ENCODE results near the gene SLC22A7.

SLC22A7 gene

DNA sequence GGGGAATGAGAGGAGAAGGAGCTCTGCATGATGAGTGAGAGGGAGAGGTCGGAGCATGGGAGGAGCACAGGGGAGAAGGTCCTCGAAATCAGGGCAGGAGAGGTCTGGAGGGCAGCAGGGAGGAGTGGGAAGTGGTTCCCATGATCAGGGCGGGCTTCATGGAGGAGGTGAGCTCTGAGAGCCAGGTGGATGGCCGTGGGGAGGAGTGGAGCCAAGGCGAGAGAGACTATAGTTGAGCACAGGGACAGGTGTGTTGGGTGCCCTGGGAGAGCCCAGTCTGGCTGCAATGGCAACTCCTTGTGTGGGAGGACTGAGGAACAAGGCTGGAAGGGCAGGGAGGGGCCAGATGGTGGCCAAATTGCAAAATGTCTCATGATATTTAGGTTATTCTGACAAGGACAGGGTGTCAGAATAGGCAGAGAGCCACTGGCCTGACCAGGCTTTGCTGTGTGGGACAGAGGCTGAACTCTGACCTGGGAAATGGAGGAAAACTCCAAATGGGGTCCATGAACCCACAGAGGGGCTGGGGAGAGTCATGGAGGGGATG is 33.4 kb upstream of the SLC22A7 start:
- POLR2A ChIA-PET = no interaction called here

GRCh38 chr6:43265564-43265963 is 32.5 kb upstream of the SLC22A7 start:
- DNase-seq (ENCODE audit: extremely low spot score) = no peak
- ChIA-PET CTCF (interaction anchor here (0.8 to 6.6 kb wide), 6 partner anchors 12 to 241 kb away, joined by 3 to 77 read pairs (median 6); partner anchors contain the start of genes DNPH1 and LRRC73), POLR2A (no interaction called here)
- TF ChIP-seq, protein P1, sequence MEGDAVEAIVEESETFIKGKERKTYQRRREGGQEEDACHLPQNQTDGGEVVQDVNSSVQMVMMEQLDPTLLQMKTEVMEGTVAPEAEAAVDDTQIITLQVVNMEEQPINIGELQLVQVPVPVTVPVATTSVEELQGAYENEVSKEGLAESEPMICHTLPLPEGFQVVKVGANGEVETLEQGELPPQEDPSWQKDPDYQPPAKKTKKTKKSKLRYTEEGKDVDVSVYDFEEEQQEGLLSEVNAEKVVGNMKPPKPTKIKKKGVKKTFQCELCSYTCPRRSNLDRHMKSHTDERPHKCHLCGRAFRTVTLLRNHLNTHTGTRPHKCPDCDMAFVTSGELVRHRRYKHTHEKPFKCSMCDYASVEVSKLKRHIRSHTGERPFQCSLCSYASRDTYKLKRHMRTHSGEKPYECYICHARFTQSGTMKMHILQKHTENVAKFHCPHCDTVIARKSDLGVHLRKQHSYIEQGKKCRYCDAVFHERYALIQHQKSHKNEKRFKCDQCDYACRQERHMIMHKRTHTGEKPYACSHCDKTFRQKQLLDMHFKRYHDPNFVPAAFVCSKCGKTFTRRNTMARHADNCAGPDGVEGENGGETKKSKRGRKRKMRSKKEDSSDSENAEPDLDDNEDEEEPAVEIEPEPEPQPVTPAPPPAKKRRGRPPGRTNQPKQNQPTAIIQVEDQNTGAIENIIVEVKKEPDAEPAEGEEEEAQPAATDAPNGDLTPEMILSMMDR (IDR thresholded peaks at IDR 0.05; ENCODE audit: control extremely low read depth, extremely low read depth, low read depth, missing control alignments) = no peak

More for the DNA sequence above, 33.4 kb upstream of the SLC22A7 start:
- TF ChIP-seq, protein P1 (IDR thresholded peaks at IDR 0.05; ENCODE audit: control extremely low read depth, extremely low read depth, low read depth, missing control alignments) = no peak
- DNase-seq (ENCODE audit: extremely low spot score) = no peak
- CTCF ChIA-PET = interaction anchor here (0.9 to 6.6 kb wide), 13 partner anchors 11 to 242 kb away, joined by 3 to 77 read pairs (median 4); partner anchors contain the start of genes DNPH1 and LRRC73

GRCh38 chr6:43267619-43268354 is 30.3 kb upstream of the SLC22A7 start:
- TF ChIP-seq, protein P1 (IDR thresholded peaks at IDR 0.05; ENCODE audit: control extremely low read depth, extremely low read depth, low read depth, missing control alignments) = no peak
- DNase-seq (ENCODE audit: extremely low spot score) = no peak
- ChIA-PET CTCF (interaction anchor here (0.8 to 3.2 kb wide), 5 partner anchors 10 to 239 kb away, joined by 3 to 14 read pairs (median 7); partner anchors contain the start of gene DNPH1), POLR2A (no interaction called here)

- POLR2A ChIA-PET = no interaction called here
- CTCF ChIA-PET = interaction anchor here (0.8 to 3.2 kb wide), 6 partner anchors 11 to 238 kb away, joined by 3 to 14 read pairs (median 6); partner anchors contain the start of gene DNPH1
- no peak for DNase-seq (ENCODE audit: extremely low spot score)
- TF ChIP-seq, protein P1 (IDR thresholded peaks at IDR 0.05; ENCODE audit: control extremely low read depth, extremely low read depth, low read depth, missing control alignments) = no peak
These were observed 29.7 kb upstream of the SLC22A7 start for GRCh38 chr6:43268355-43268700.

DNA sequence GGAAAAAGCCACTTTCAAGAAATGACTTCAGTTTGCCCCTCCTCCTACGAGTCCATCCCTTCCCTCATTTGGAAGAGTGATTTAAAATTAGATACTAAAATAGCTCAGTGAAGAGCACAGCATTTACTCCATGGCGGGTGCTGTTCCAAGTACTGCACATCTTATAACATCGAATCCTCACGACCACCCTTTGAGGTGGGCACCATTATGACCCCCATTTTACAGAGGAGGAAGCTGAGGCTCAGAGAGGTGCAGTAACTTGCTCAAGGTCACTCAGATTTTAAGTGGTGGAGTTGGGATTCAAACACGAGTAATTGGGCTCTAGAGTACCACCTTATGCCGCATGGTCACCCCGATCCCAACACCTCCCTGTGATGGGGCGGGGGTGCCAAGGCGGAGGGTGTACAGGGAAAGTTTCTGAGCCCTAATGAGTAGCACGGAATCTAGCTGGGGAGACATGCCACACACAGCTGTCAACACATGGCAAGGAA is 29.2 kb upstream of the SLC22A7 start:
- DNase-seq (ENCODE audit: extremely low spot score) = no peak
- POLR2A ChIA-PET = no interaction called here
- CTCF ChIA-PET = interaction anchor here (1.2 to 3.2 kb wide), 6 partner anchors 9 to 238 kb away, joined by 3 to 14 read pairs (median 6); partner anchors contain the start of gene DNPH1
- TF ChIP-seq, protein P1 (IDR thresholded peaks at IDR 0.05; ENCODE audit: control extremely low read depth, extremely low read depth, low read depth, missing control alignments) = no peak

GRCh38 chr6:43269273-43270007 is 28.6 kb upstream of the SLC22A7 start:
- CTCF ChIA-PET = interaction anchor here (1.2 to 3.2 kb wide), 5 partner anchors 10 to 237 kb away, joined by 4 to 14 read pairs (median 7); partner anchors contain the start of gene DNPH1
- POLR2A ChIA-PET = no interaction called here

More at GRCh38 chr6:43269273-43270007, 28.6 kb upstream of the SLC22A7 start:
- TF ChIP-seq, protein P1 (IDR thresholded peaks at IDR 0.05; ENCODE audit: control extremely low read depth, extremely low read depth, low read depth, missing control alignments) = no peak
- no peak for DNase-seq (ENCODE audit: extremely low spot score)

All from GM10248 (cell line).